Retinal pigment epithelial cell (primary cell): ENCODE data around the gene ZNF473.

Source experiments
- DNase-seq: peaks from one replicate; pipeline ENCODE4 v3.0.0-alpha.2; 2010; ENCODE audit warnings: low read depth
- H3K4me3 ChIP-seq: 2 replicates; pipeline ENCODE4 v1.5.1; 2011; ENCODE audit warnings: mild to moderate bottlenecking, low read length, control low read depth, moderate library complexity
- CTCF ChIP-seq: conservative IDR thresholded peaks from 2 replicates; pipeline ENCODE4 v1.5.1; 2011; ENCODE audit warnings: low read depth, low read length, control low read depth, inconsistent platforms

ZNF473 gene

GRCh38 chr19:50020481-50020880, 5.3 kb upstream of the ZNF473 start:
- H3K4me3 ChIP-seq, result no peak overlapping the region
- DNase-seq, result no peak
- TF ChIP-seq CTCF, result no peak

- DNase-seq, result no peak
- no peak for TF ChIP-seq CTCF
- no peak overlapping the region for H3K4me3 ChIP-seq
Observed at GRCh38 chr19:50022823-50023222, 3.0 kb upstream of the ZNF473 start.

GRCh38 chr19:50024719-50025021, 1.1 kb upstream of the ZNF473 start:
- H3K4me3 ChIP-seq, result peak overlapping the region; percentile 98
- no peak for DNase-seq
- TF ChIP-seq CTCF, result no peak

- peak within 1 kb of the TSS; percentile 98 for H3K4me3 ChIP-seq
- peak; percentile 99 for DNase-seq
- TF ChIP-seq CTCF, result no peak
Observed at GRCh38 chr19:50025022-50025793, 597 bp upstream of the ZNF473 start, which contains the start of gene VRK3. Gene VRK3 (minus strand): TSS chr19:50025372. CDS start chr19:50016162, 9,210 bp downstream.

GRCh38 chr19:50026550-50026906, 723 bp downstream of the ZNF473 start:
- TF ChIP-seq CTCF, result no peak
- no peak for DNase-seq
- H3K4me3 ChIP-seq, result peak overlapping the region; percentile 79

GRCh38 chr19:50030225-50030624, 4.4 kb downstream of the ZNF473 start:
- no peak for TF ChIP-seq CTCF
- no peak for DNase-seq
- no peak overlapping the region for H3K4me3 ChIP-seq

- TF ChIP-seq CTCF, result no peak
- no peak for DNase-seq
- no peak overlapping the region for H3K4me3 ChIP-seq
Observed at GRCh38 chr19:50030937-50031336, 5.1 kb downstream of the ZNF473 start.
